OCI-LY3 (cell line): ENCODE measurements around the gene COL16A1.

Source experiments
- H2AFZ ChIP-seq: fragments of 200-600, 300-600 bp; shearing (Covaris generic); 2 replicates; pipeline ENCODE4 v1.6.0; 2014; ENCODE audit warnings: antibody characterized with exemption, low read depth, low read length
- H3K27ac ChIP-seq: fragments of 200-600, 300-600 bp; sonication (generic); 2 replicates; pipeline ENCODE4 v1.5.1; 2014; ENCODE audit warnings: mild to moderate bottlenecking, low read length, moderate library complexity, mixed read lengths
- H3K27me3 ChIP-seq: fragments of 200-600, 300-600 bp; sonication (generic); 2 replicates; pipeline ENCODE4 v1.6.1; 2014; ENCODE audit warnings: low read depth, low read length, mixed read lengths
- H3K36me3 ChIP-seq: fragments of 200-600, 300-600 bp; sonication (generic); replicated peaks from 2 replicates; pipeline ENCODE3; 2014; ENCODE audit warnings: low read depth, low read length, mixed read lengths
- H3K4me1 ChIP-seq: fragments of 300-600, 200-600 bp; sonication (generic); 2 replicates; pipeline ENCODE4 v1.6.1; 2014; ENCODE audit warnings: low read length, mixed read lengths
- H3K4me2 ChIP-seq: fragments of 200-600, 300-600 bp; sonication (generic); 2 replicates; pipeline ENCODE4 v1.6.1; 2014; ENCODE audit warnings: low read length, mixed read lengths
- H3K4me3 ChIP-seq: fragments of 300-600, 200-600 bp; sonication (generic); 2 replicates; pipeline ENCODE4 v1.5.1; 2014; ENCODE audit warnings: antibody characterized with exemption, mild to moderate bottlenecking, low read length, moderate library complexity
- H3K79me2 ChIP-seq: fragments of 300-600, 200-600 bp; shearing (Covaris generic); 2 replicates; pipeline ENCODE4 v1.6.1; 2014; ENCODE audit warnings: mild to moderate bottlenecking, low read length, mixed read lengths
- H3K9ac ChIP-seq: fragments of 300-600, 200-600 bp; shearing (Covaris generic); 2 replicates; pipeline ENCODE4 v1.6.0; 2014; ENCODE audit warnings: mild to moderate bottlenecking, low read length, moderate library complexity
- H3K9me3 ChIP-seq: fragments of 200-600, 300-600 bp; shearing (Covaris generic); 2 replicates; pipeline ENCODE4 v1.6.1; 2014; ENCODE audit warnings: low read length, mixed read lengths; ENCODE audit not compliant: insufficient read depth
- H4K20me1 ChIP-seq: fragments of 200-600, 300-600 bp; sonication (generic); 2 replicates; pipeline ENCODE4 v1.6.1; 2016; ENCODE audit warnings: low read length, mixed read lengths; ENCODE audit not compliant: insufficient read depth
- CTCF ChIP-seq: fragments of 200-600, 300-600 bp; sonication (generic); IDR thresholded peaks from 2 replicates; pipeline ENCODE4 v1.5.1; 2014; ENCODE audit warnings: antibody characterized with exemption, low read length, low read depth
- EZH2phosphoT487 ChIP-seq: fragments of 200-600 bp; shearing (Covaris generic); IDR thresholded peaks from 2 replicates; pipeline ENCODE4 v1.6.1; 2018; ENCODE audit warnings: antibody characterized with exemption, mixed run types, low read depth

Gene COL16A1

GRCh38 chr1:31660871-31661455 lies 42.9 kb downstream of the COL16A1 start:
- H3K27ac ChIP-seq: no peak overlapping the region
- H3K9me3 ChIP-seq: no peaks in the 10 kb centered on the region
- no peak overlapping the region for H3K4me3 ChIP-seq
- no peaks in the 10 kb centered on the region for H4K20me1 ChIP-seq
- H3K79me2 ChIP-seq: no peaks in the 10 kb centered on the region
- no peaks in the 10 kb centered on the region for H3K36me3 ChIP-seq
- no peak overlapping the region for H2AFZ ChIP-seq
- peaks cover 6% of the 10 kb centered on the region; the same call in 1 of the 2 replicates for H3K4me1 ChIP-seq
- no peak overlapping the region for H3K9ac ChIP-seq
- H3K27me3 ChIP-seq: no peaks in the 10 kb centered on the region
- TF ChIP-seq CTCF: no peak
- no peak for TF ChIP-seq EZH2phosphoT487
- H3K4me2 ChIP-seq: no peak overlapping the region

- Histone ChIP-seq H3K9ac (no peak overlapping the region), H2AFZ (no peak overlapping the region), H3K4me3 (no peak overlapping the region), H3K27ac (no peak overlapping the region), H3K27me3 (no peaks in the 10 kb centered on the region), H3K79me2 (no peaks in the 10 kb centered on the region), H3K9me3 (no peaks in the 10 kb centered on the region), H3K4me2 (no peak overlapping the region), H3K4me1 (peaks cover 6% of the 10 kb centered on the region; the same call in 1 of the 2 replicates), H4K20me1 (no peaks in the 10 kb centered on the region), H3K36me3 (no peaks in the 10 kb centered on the region)
- TF ChIP-seq CTCF (no peak), EZH2phosphoT487 (no peak)
These were observed 43.9 kb downstream of the COL16A1 start for GRCh38 chr1:31659889-31660288.

GRCh38 chr1:31658721-31659120 lies 45.1 kb downstream of the COL16A1 start:
- Histone ChIP-seq H3K27ac (no peak overlapping the region), H3K27me3 (no peaks in the 10 kb centered on the region), H3K4me3 (no peak overlapping the region), H3K4me2 (no peak overlapping the region), H3K79me2 (no peaks in the 10 kb centered on the region), H3K4me1 (peaks cover 6% of the 10 kb centered on the region; the same call in 1 of the 2 replicates), H2AFZ (no peak overlapping the region), H3K9ac (no peak overlapping the region), H3K9me3 (no peaks in the 10 kb centered on the region), H3K36me3 (no peaks in the 10 kb centered on the region), H4K20me1 (no peaks in the 10 kb centered on the region)
- TF ChIP-seq EZH2phosphoT487: no peak
- TF ChIP-seq CTCF: no peak

- Histone ChIP-seq H3K36me3 (no peaks in the 10 kb centered on the region), H3K4me3 (no peak overlapping the region), H2AFZ (no peak overlapping the region), H4K20me1 (no peaks in the 10 kb centered on the region), H3K4me1 (peaks cover 6% of the 10 kb centered on the region; the same call in 1 of the 2 replicates), H3K4me2 (no peak overlapping the region), H3K27ac (no peak overlapping the region), H3K27me3 (no peaks in the 10 kb centered on the region), H3K9ac (no peak overlapping the region), H3K79me2 (no peaks in the 10 kb centered on the region), H3K9me3 (no peaks in the 10 kb centered on the region)
- no peak for TF ChIP-seq EZH2phosphoT487
- TF ChIP-seq CTCF: no peak
These were observed 45.8 kb downstream of the COL16A1 start for GRCh38 chr1:31657972-31658510.
